Panc1 (cell line): ENCODE data around the gene GFRA1.

Experiments used
- POLR2AphosphoS5 ChIP-seq: IDR thresholded peaks from 2 replicates; pipeline ENCODE4 v1.6.1; 2012; ENCODE audit warnings: mild to moderate bottlenecking, low read depth, low read length, moderate library complexity
- SIN3A ChIP-seq: IDR thresholded peaks from 2 replicates; pipeline ENCODE4 v1.6.1; 2012; ENCODE audit warnings: low read depth, mild to moderate bottlenecking, low read length, moderate library complexity, borderline replicate concordance; ENCODE audit not compliant: insufficient read depth
- TF ChIP-seq, protein P1 (sequence below): fragments of 450-650 bp; IDR thresholded peaks from 2 replicates; pipeline ENCODE4 v1.5.1; 2017; ENCODE audit warnings: mild to moderate bottlenecking
- TF ChIP-seq, protein P2 (sequence below), 2 experiments: IDR thresholded peaks; 2 replicates each; pipeline ENCODE4 v1.6.1; 2011 to 2012; ENCODE audit warnings: low read depth in 2 of 2, control low read depth in 1 of 2, low read length in 1 of 2, mild to moderate bottlenecking in 1 of 2, moderate library complexity in 1 of 2; ENCODE audit not compliant: insufficient read depth in 1 of 2

DNA sequence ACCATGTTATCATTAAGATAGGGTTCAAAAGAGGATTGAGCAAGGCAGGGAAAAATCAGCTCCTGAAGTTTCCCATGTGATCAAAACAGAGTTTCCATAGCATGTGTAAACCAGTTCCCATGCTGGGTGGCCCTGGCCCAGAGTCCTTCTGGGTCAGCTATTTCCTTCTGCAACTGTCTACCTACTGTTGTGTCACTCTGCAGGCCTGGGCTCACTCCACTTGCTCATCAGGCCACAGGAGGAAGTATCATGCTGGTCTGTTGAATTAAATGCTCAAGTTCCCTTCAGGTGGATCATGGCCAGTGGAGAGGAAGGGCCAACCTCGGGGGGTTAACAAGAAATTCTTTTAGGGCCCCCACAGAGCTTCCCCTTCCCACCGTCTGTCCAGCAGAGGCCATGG, 104.7 kb downstream of the GFRA1 start:
- TF ChIP-seq, protein P1, sequence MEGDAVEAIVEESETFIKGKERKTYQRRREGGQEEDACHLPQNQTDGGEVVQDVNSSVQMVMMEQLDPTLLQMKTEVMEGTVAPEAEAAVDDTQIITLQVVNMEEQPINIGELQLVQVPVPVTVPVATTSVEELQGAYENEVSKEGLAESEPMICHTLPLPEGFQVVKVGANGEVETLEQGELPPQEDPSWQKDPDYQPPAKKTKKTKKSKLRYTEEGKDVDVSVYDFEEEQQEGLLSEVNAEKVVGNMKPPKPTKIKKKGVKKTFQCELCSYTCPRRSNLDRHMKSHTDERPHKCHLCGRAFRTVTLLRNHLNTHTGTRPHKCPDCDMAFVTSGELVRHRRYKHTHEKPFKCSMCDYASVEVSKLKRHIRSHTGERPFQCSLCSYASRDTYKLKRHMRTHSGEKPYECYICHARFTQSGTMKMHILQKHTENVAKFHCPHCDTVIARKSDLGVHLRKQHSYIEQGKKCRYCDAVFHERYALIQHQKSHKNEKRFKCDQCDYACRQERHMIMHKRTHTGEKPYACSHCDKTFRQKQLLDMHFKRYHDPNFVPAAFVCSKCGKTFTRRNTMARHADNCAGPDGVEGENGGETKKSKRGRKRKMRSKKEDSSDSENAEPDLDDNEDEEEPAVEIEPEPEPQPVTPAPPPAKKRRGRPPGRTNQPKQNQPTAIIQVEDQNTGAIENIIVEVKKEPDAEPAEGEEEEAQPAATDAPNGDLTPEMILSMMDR: no peak
- TF ChIP-seq, protein P2, sequence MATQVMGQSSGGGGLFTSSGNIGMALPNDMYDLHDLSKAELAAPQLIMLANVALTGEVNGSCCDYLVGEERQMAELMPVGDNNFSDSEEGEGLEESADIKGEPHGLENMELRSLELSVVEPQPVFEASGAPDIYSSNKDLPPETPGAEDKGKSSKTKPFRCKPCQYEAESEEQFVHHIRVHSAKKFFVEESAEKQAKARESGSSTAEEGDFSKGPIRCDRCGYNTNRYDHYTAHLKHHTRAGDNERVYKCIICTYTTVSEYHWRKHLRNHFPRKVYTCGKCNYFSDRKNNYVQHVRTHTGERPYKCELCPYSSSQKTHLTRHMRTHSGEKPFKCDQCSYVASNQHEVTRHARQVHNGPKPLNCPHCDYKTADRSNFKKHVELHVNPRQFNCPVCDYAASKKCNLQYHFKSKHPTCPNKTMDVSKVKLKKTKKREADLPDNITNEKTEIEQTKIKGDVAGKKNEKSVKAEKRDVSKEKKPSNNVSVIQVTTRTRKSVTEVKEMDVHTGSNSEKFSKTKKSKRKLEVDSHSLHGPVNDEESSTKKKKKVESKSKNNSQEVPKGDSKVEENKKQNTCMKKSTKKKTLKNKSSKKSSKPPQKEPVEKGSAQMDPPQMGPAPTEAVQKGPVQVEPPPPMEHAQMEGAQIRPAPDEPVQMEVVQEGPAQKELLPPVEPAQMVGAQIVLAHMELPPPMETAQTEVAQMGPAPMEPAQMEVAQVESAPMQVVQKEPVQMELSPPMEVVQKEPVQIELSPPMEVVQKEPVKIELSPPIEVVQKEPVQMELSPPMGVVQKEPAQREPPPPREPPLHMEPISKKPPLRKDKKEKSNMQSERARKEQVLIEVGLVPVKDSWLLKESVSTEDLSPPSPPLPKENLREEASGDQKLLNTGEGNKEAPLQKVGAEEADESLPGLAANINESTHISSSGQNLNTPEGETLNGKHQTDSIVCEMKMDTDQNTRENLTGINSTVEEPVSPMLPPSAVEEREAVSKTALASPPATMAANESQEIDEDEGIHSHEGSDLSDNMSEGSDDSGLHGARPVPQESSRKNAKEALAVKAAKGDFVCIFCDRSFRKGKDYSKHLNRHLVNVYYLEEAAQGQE (IDR thresholded peaks at IDR 0.05; ENCODE audit: insufficient read depth in 1 of 2, low read depth in 2 of 2, low read length in 1 of 2): no peak
- no peak for TF ChIP-seq POLR2AphosphoS5
- no peak for TF ChIP-seq SIN3A
